Measurements from ENCODE around the gene MYO5B.
"Not testable (repeated sequence)": the region's sequence is repeated elsewhere in the genome, so short reads cannot be mapped to it uniquely, and the experiment has no call there.

Gene MYO5B

GRCh38 chr18:50097702-50098101 is 97.2 kb downstream of the MYO5B start:
- Mint-ChIP-seq H3K4me3 (no peak overlapping the region), H3K4me1 (peaks cover 12% of the 10 kb centered on the region), H3K27ac (no peak overlapping the region), H3K27me3 (ENCODE audit: low read depth) (peaks cover 6% of the 10 kb centered on the region), H3K36me3 (ENCODE audit: low read depth) (no peaks in the 10 kb centered on the region), H3K9me3 (no peaks in the 10 kb centered on the region)
- TF ChIP-seq, protein P1, sequence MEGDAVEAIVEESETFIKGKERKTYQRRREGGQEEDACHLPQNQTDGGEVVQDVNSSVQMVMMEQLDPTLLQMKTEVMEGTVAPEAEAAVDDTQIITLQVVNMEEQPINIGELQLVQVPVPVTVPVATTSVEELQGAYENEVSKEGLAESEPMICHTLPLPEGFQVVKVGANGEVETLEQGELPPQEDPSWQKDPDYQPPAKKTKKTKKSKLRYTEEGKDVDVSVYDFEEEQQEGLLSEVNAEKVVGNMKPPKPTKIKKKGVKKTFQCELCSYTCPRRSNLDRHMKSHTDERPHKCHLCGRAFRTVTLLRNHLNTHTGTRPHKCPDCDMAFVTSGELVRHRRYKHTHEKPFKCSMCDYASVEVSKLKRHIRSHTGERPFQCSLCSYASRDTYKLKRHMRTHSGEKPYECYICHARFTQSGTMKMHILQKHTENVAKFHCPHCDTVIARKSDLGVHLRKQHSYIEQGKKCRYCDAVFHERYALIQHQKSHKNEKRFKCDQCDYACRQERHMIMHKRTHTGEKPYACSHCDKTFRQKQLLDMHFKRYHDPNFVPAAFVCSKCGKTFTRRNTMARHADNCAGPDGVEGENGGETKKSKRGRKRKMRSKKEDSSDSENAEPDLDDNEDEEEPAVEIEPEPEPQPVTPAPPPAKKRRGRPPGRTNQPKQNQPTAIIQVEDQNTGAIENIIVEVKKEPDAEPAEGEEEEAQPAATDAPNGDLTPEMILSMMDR (IDR thresholded peaks at IDR 0.05; ENCODE audit: unreplicated experiment in 3 of 3) = no peak

DNA sequence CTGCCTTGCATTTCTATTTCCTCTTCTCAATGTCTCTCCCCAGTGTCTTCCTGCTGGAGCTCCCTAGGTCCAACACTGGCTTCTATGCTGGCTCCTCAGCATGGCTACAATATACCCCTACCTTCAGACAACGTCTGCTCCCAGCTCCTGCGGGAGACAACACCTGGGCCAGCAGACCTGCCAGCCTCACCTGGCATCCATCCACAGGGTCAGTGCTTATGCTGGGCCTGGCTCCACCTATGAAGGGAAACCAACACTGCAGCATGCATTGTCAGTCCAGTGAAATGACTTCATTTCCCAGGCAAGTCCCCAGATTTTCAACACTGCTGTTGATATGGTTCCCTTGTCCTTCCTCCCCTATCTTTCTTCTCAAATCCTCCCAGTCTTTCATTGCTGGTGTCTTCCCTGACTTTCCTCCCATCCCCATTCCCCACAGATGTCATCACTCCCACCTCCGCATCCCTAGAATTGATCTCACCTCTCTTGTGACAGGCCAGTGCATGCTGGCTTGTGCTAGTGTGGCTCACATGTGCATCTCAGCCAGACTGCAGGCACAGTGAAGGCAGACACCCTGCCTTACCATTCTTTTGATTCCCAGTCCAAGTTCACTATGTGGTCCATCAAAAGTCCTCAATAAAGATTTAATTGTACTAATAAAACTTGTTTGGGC is 98.0 kb downstream of the MYO5B start:
- H3K27ac Mint-ChIP-seq = no peak overlapping the region
- no peak overlapping the region for H3K4me3 Mint-ChIP-seq
- TF ChIP-seq, protein P1 (IDR thresholded peaks at IDR 0.05; ENCODE audit: unreplicated experiment in 3 of 3) = no peak
- H3K9me3 Mint-ChIP-seq = no peaks in the 10 kb centered on the region
- peaks cover 20% of the 10 kb centered on the region for H3K4me1 Mint-ChIP-seq
- no peaks in the 10 kb centered on the region for H3K36me3 Mint-ChIP-seq (ENCODE audit: low read depth)
- H3K27me3 Mint-ChIP-seq (ENCODE audit: low read depth) = peaks cover 1% of the 10 kb centered on the region

DNA sequence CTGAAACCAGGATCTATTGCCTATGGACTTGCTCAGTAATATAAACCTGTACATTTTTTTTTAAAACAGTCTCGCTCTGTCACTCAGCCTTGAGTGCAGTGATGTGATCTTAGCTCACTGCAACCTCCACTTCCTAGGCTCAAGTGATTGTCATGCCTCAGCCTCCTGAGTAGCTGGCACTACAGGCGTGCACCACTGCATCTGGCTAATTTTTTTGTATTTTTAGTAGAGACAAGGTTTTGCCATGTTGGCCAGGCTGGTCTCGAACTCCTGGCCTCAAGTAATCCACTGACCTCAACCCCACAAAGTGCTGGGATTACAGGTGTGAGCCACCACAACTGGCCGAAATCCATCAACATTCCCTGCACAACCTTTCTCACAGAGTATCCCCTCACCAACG is 100.2 kb downstream of the MYO5B start:
- not testable (repeated sequence) for H3K9me3 Mint-ChIP-seq; H3K27me3 Mint-ChIP-seq (ENCODE audit: low read depth); H3K27ac Mint-ChIP-seq; H3K4me3 Mint-ChIP-seq; H3K36me3 Mint-ChIP-seq (ENCODE audit: low read depth)
- H3K4me1 Mint-ChIP-seq = peaks cover 34% of the 10 kb centered on the region

DNA sequence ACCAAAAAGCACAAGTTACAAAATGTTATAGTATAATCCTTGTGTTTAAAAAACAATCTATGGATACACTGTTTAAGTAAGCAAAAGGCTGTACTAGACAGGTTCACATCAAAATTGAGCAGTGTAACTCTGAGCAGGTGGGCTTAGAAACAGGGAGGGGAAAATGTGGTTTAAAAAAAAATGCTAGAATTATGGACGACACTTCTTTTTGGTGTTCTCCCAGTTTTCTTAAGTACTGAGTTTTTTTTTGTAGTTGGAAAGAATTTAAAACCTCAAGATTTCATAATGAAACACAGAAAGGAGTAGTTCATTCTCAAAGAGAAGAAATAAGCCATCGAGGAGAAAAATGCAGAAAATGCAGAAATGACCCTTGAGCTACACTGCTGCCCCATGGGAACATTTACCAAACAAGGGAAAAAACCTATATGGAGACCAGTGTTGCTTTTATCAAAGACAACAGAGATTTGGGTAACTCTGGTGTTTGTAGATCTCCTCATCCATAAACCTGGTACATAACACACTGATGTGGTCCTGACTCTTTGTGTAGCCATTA is 100.7 kb downstream of the MYO5B start:
- no peaks in the 10 kb centered on the region for H3K9me3 Mint-ChIP-seq

DNA sequence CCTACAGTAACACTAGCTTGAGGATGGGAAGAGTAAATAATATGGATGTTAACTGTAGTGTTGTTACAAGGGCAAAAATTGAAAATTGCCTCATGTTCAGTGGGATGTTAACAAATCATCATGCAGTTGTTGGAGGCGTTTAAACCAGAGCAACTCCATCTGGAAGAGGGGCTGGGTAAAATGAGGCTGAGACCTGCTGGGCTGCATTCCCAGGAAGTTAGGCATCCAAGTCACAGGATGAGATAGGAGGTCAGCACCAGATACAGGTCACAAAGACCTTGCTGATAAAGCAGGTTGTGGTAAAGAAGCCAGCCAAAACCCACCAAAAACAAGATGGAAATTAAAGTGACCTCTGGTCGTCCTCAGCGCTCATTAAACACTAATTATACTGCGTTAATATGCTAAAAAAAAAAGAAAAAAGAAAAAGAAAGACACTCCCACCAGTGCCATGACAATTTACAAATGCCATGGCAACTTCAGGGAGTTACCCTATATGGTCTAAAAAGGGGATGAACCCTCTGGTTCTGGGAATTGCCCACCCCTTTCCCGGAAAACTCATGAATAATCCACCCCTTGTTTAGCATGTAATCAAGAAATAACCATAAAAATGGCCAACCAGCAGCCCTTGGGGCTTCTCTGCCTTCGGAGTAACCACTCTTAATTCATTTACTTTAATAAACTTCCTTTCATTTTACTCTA is 101.4 kb downstream of the MYO5B start:
- H3K4me1 Mint-ChIP-seq = peaks cover 31% of the 10 kb centered on the region
- no peak overlapping the region for H3K4me3 Mint-ChIP-seq
- no peaks in the 10 kb centered on the region for H3K36me3 Mint-ChIP-seq (ENCODE audit: low read depth)
- peak overlapping the region in 1 of 3 experiments; percentile 29 for H3K27ac Mint-ChIP-seq
- no peaks in the 10 kb centered on the region for H3K9me3 Mint-ChIP-seq
- TF ChIP-seq, protein P1 (IDR thresholded peaks at IDR 0.05; ENCODE audit: unreplicated experiment in 3 of 3) = no peak
- no peaks in the 10 kb centered on the region for H3K27me3 Mint-ChIP-seq (ENCODE audit: low read depth)

More for the DNA sequence above, 100.7 kb downstream of the MYO5B start:
- Mint-ChIP-seq H3K36me3 (ENCODE audit: low read depth) (no peaks in the 10 kb centered on the region), H3K27ac (no peak overlapping the region), H3K4me3 (no peak overlapping the region), H3K4me1 (peaks cover 31% of the 10 kb centered on the region), H3K27me3 (ENCODE audit: low read depth) (no peaks in the 10 kb centered on the region)
- TF ChIP-seq, protein P1 (IDR thresholded peaks at IDR 0.05; ENCODE audit: unreplicated experiment in 3 of 3) = no peak

GRCh38 chr18:50092245-50092805 is 102.6 kb downstream of the MYO5B start:
- Mint-ChIP-seq H3K27ac (peak overlapping the region; percentile 47 to 83 (median 61)), H3K27me3 (ENCODE audit: low read depth) (no peaks in the 10 kb centered on the region), H3K36me3 (ENCODE audit: low read depth) (no peaks in the 10 kb centered on the region), H3K4me1 (peaks cover 31% of the 10 kb centered on the region), H3K4me3 (no peak overlapping the region), H3K9me3 (no peaks in the 10 kb centered on the region)
- TF ChIP-seq, protein P1 (IDR thresholded peaks at IDR 0.05; ENCODE audit: unreplicated experiment in 3 of 3) = no peak
